ENCODE measurements around the gene ADAM30. TPM values are rescaled to one million over a fixed set of nuclear protein-coding genes. Genes with fewer than 3 reads are reported as not detected.

The ADAM30 gene
- total and polyA plus RNA-seq, 5 donors from 2014 or later, result not detected

- H3K9me3 ChIP-seq (ENCODE audit: control insufficient read depth in 2 of 2, low read length in 2 of 2), result peaks cover 9 to 16% of the 10 kb centered on the region in 2 experiments
- DNase-seq (no peak), ATAC-seq (ENCODE audit: low read depth in 2 of 2) (no peak)
- no peak overlapping the region for H3K27ac ChIP-seq (ENCODE audit: insufficient read depth, low read length, poor library complexity, severe bottlenecking)
- no peak overlapping the region for H3K27ac Mint-ChIP-seq
- no peak overlapping the region for H3K4me3 ChIP-seq (ENCODE audit: low read depth, low read length)
- H3K4me3 Mint-ChIP-seq, result no peak overlapping the region
- H3K9me3 Mint-ChIP-seq, result peaks cover 0 to 14% (median 9%) of the 10 kb centered on the region in 7 donors
- peaks cover 62% of the 10 kb centered on the region for H3K36me3 ChIP-seq (ENCODE audit: control insufficient read depth, insufficient read depth, low read length)
- H3K4me1 Mint-ChIP-seq, result peaks cover 0 to 8% (median 0%) of the 10 kb centered on the region in 4 donors
- H3K36me3 Mint-ChIP-seq, result peaks cover 50% of the 10 kb centered on the region
- no peaks in the 10 kb centered on the region for H3K27me3 Mint-ChIP-seq
- no peaks in the 10 kb centered on the region for H3K27me3 ChIP-seq (ENCODE audit: control insufficient read depth, insufficient read depth, low read length)
- no peaks in the 10 kb centered on the region for H3K4me1 ChIP-seq (ENCODE audit: control insufficient read depth, insufficient read depth, low read length, poor library complexity, severe bottlenecking)
These were observed 33.5 kb upstream of the ADAM30 start for GRCh38 chr1:119929643-119930315.

- Mint-ChIP-seq H3K36me3 (peaks cover 54% of the 10 kb centered on the region), H3K27me3 (no peaks in the 10 kb centered on the region), H3K4me1 (peaks cover 0 to 4% (median 0%) of the 10 kb centered on the region in 4 donors), H3K27ac (no peak overlapping the region), H3K4me3 (no peak overlapping the region), H3K9me3 (peaks cover 0 to 3% (median 0%) of the 10 kb centered on the region in 7 donors)
- DNase-seq (no peak), ATAC-seq (ENCODE audit: low read depth in 2 of 2) (no peak)
- no peaks in the 10 kb centered on the region for H3K27me3 ChIP-seq (ENCODE audit: control insufficient read depth, insufficient read depth, low read length)
- peaks cover 73% of the 10 kb centered on the region for H3K36me3 ChIP-seq (ENCODE audit: control insufficient read depth, insufficient read depth, low read length)
- H3K27ac ChIP-seq (ENCODE audit: insufficient read depth, low read length, poor library complexity, severe bottlenecking), result no peak overlapping the region
- H3K4me3 ChIP-seq (ENCODE audit: low read depth, low read length), result no peak overlapping the region
- H3K9me3 ChIP-seq (ENCODE audit: control insufficient read depth in 2 of 2, low read length in 2 of 2), result no peaks in the 10 kb centered on the region
- H3K4me1 ChIP-seq (ENCODE audit: control insufficient read depth, insufficient read depth, low read length, poor library complexity, severe bottlenecking), result no peaks in the 10 kb centered on the region
These were observed 30.2 kb upstream of the ADAM30 start for GRCh38 chr1:119926553-119926952.

DNA sequence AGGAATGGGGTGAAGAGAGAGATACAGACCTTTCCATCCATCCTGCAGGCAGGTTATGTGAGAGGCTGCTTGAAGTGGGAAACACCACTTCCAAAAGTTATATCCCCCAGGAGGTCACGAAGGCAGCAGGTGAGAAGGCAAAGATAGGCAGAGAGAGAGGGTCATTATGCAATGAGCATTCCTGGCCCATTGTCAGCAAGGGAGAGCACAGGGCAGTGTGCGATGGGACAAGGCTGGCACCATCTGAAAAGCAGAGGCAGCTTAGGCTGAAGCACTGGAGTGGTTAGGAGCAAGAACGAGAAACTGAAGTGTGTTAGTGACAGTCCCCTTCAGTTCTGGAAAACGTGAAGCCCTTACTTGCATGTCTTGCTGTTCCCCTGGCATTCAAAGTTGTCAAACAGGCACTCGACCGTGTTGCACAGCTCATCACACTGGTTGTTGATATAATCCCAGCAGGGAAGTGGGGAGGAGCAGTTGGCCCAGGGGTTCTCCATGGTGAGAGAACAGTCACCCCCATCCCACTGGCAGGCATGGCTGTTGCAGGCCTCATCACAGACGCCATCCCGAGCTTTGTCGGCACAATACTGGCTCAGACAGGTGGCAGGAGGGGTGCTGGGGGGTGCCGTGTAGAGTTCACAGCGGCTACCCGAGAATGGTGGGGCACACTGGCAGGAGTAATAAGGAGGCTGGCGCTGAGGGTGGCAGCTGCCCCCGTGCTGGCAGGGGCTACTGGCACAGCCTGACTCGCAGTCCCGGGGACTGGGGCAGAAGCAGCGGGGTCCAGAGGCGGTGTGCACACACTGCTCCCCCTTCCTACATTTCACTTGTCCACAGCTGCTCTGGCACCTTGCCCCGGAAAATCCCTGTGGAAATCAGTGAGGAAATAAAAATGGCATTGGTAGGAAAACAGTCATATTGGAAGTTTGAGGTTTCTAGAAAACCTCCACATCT lies 28.9 kb upstream of the ADAM30 start:
- peaks cover 0 to 4% (median 0%) of the 10 kb centered on the region in 4 donors for H3K4me1 Mint-ChIP-seq
- H3K9me3 ChIP-seq (ENCODE audit: control insufficient read depth in 2 of 2, low read length in 2 of 2), result no peaks in the 10 kb centered on the region
- H3K27ac ChIP-seq (ENCODE audit: insufficient read depth, low read length, poor library complexity, severe bottlenecking), result no peak overlapping the region
- H3K4me3 Mint-ChIP-seq, result no peak overlapping the region
- H3K27me3 Mint-ChIP-seq, result no peaks in the 10 kb centered on the region
- DNase-seq (no peak), ATAC-seq (ENCODE audit: low read depth in 2 of 2) (no peak)
- H3K4me3 ChIP-seq (ENCODE audit: low read depth, low read length), result no peak overlapping the region
- H3K9me3 Mint-ChIP-seq, result peaks cover 0 to 3% (median 0%) of the 10 kb centered on the region in 7 donors
- peaks cover 64% of the 10 kb centered on the region for H3K36me3 Mint-ChIP-seq
- H3K36me3 ChIP-seq (ENCODE audit: control insufficient read depth, insufficient read depth, low read length), result peaks cover 85% of the 10 kb centered on the region
- no peaks in the 10 kb centered on the region for H3K4me1 ChIP-seq (ENCODE audit: control insufficient read depth, insufficient read depth, low read length, poor library complexity, severe bottlenecking)
- H3K27ac Mint-ChIP-seq, result peak overlapping the region in 1 of 3 donors; percentile 87
- no peaks in the 10 kb centered on the region for H3K27me3 ChIP-seq (ENCODE audit: control insufficient read depth, insufficient read depth, low read length)

DNA sequence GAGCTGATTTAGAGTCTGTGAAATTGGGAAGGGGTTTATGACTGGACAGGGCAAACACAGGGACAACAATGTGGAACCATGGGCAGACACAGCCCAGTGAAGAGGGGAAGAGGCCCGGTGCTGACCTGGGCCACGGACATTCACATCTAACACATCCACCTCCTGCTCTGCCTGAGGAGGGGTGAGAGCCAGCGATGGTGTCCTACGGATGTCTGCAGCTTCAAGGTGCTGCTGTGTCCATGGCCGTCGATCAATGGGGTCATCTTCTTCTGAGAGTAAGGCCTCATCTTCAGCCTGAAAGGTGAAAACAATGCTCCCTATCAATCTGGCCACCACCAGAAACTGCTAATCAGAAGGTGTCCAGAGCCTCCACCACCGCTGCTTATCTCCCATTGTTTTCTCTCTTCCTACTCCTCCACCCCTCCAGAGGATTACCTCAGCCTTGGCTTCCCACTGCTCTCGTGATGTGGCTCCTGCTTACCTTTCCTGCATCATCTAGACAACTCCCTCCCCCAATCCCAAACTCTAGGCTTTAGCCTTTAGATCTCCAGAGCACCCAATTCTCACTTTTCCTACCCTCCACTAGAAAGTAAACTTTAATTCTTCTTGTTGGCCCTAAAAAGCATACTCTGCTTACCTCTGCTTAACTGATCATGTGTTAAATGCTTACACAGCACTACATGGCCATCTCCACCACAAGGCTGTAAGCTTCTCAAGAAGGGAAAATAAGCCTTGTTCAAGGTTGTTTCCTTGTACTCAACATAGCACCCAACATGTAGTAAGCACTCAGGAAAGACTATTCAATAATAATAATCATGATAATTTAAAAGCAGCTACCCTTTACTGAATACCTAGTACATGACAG lies 24.0 kb upstream of the ADAM30 start:
- H3K27ac ChIP-seq (ENCODE audit: insufficient read depth, low read length, poor library complexity, severe bottlenecking), result no peak overlapping the region
- H3K4me1 ChIP-seq (ENCODE audit: control insufficient read depth, insufficient read depth, low read length, poor library complexity, severe bottlenecking), result no peaks in the 10 kb centered on the region
- Mint-ChIP-seq H3K36me3 (peaks cover 82% of the 10 kb centered on the region), H3K27me3 (no peaks in the 10 kb centered on the region), H3K4me1 (peaks cover 0 to 4% (median 0%) of the 10 kb centered on the region in 4 donors), H3K9me3 (peaks cover 0 to 3% (median 0%) of the 10 kb centered on the region in 7 donors), H3K27ac (peak overlapping the region in 2 of 3 donors; percentile 70 to 91), H3K4me3 (no peak overlapping the region)
- H3K4me3 ChIP-seq (ENCODE audit: low read depth, low read length), result no peak overlapping the region
- no peaks in the 10 kb centered on the region for H3K9me3 ChIP-seq (ENCODE audit: control insufficient read depth in 2 of 2, low read length in 2 of 2)
- H3K36me3 ChIP-seq (ENCODE audit: control insufficient read depth, insufficient read depth, low read length), result peaks cover 96% of the 10 kb centered on the region
- ATAC-seq (ENCODE audit: low read depth in 2 of 2), result no peak
- DNase-seq, result no peak
- H3K27me3 ChIP-seq (ENCODE audit: control insufficient read depth, insufficient read depth, low read length), result no peaks in the 10 kb centered on the region

- H3K27me3 Mint-ChIP-seq, result no peaks in the 10 kb centered on the region
- Histone ChIP-seq H3K27ac (ENCODE audit: insufficient read depth, low read length, poor library complexity, severe bottlenecking) (no peak overlapping the region), H3K27me3 (ENCODE audit: control insufficient read depth, insufficient read depth, low read length) (no peaks in the 10 kb centered on the region), H3K9me3 (ENCODE audit: control insufficient read depth in 2 of 2, low read length in 2 of 2) (no peaks in the 10 kb centered on the region), H3K4me1 (ENCODE audit: control insufficient read depth, insufficient read depth, low read length, poor library complexity, severe bottlenecking) (no peaks in the 10 kb centered on the region), H3K36me3 (ENCODE audit: control insufficient read depth, insufficient read depth, low read length) (peaks cover 95% of the 10 kb centered on the region), H3K4me3 (ENCODE audit: low read depth, low read length) (no peak overlapping the region)
- peaks cover 84% of the 10 kb centered on the region for H3K36me3 Mint-ChIP-seq
- ATAC-seq (ENCODE audit: low read depth in 2 of 2), result no peak
- no peak overlapping the region for H3K27ac Mint-ChIP-seq
- no peak for DNase-seq
- peaks cover 0 to 1% (median 0%) of the 10 kb centered on the region in 7 donors for H3K9me3 Mint-ChIP-seq
- H3K4me1 Mint-ChIP-seq, result no peaks in the 10 kb centered on the region
- no peak overlapping the region for H3K4me3 Mint-ChIP-seq
These were observed 22.9 kb upstream of the ADAM30 start for GRCh38 chr1:119919241-119919640.

DNA sequence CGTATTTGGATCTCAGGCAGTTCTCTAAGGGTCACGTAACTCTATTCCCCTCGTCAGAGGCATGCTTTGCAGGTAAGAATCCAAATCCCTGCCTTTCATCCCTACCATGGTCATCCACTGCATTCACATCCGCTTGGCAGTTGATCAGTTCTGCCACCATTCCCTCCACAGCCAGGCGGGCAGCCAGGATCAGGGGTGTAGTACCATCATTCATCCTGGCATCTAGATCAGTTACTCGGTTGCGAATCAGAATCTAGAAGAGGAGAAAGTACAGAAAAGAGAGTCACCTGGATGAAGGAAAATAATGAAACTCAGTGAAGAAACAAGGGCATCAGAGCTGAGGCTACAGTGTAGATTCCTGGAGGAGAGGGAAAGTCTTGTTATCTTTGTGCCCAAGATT lies 22.0 kb upstream of the ADAM30 start:
- Mint-ChIP-seq H3K4me1 (no peaks in the 10 kb centered on the region), H3K4me3 (no peak overlapping the region), H3K36me3 (peaks cover 83% of the 10 kb centered on the region), H3K27me3 (no peaks in the 10 kb centered on the region), H3K9me3 (peaks cover 0 to 1% (median 0%) of the 10 kb centered on the region in 7 donors), H3K27ac (peak overlapping the region in 1 of 3 donors; percentile 65)
- no peaks in the 10 kb centered on the region for H3K27me3 ChIP-seq (ENCODE audit: control insufficient read depth, insufficient read depth, low read length)
- no peak overlapping the region for H3K27ac ChIP-seq (ENCODE audit: insufficient read depth, low read length, poor library complexity, severe bottlenecking)
- H3K4me1 ChIP-seq (ENCODE audit: control insufficient read depth, insufficient read depth, low read length, poor library complexity, severe bottlenecking), result no peaks in the 10 kb centered on the region
- H3K36me3 ChIP-seq (ENCODE audit: control insufficient read depth, insufficient read depth, low read length), result peaks cover 86% of the 10 kb centered on the region
- DNase-seq (no peak), ATAC-seq (ENCODE audit: low read depth in 2 of 2) (no peak)
- no peaks in the 10 kb centered on the region for H3K9me3 ChIP-seq (ENCODE audit: control insufficient read depth in 2 of 2, low read length in 2 of 2)
- no peak overlapping the region for H3K4me3 ChIP-seq (ENCODE audit: low read depth, low read length)

DNA sequence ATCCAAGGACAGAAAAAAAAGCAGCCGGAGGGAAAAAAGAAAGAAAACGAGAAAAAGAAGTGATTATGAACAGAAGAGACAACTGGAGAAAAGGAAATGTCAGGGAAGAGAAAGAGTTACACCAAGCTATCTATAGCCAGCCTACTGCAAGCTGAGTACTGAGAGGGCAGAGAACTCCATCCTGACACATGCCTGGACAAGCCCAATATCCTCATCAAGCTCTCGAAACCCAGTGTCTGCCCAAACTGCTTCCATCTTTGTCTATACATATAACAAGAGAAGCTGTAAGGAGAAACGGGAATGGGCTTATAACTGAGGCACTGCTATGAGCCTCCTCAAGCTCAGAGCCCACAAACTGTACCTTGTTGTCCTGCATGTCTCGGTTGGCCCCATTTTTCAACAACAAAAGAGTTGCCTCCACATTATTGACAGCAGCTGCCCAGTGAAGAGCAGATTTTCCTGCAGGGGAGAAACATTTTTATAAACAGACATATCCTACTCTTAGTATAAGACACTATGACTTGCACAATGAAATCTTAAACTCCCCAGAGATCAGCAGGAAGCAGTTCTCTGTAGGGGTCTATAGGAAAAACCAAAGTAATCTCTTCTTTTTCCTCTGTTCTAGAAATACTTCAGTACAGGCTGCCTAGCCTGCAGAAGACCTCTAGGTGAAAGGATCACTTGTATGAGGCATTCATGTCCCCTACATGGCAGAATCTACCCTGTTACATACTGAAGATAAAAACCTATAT lies 21.2 kb upstream of the ADAM30 start:
- Histone ChIP-seq H3K27ac (ENCODE audit: insufficient read depth, low read length, poor library complexity, severe bottlenecking) (no peak overlapping the region), H3K9me3 (ENCODE audit: control insufficient read depth in 2 of 2, low read length in 2 of 2) (no peaks in the 10 kb centered on the region), H3K36me3 (ENCODE audit: control insufficient read depth, insufficient read depth, low read length) (peaks cover 78% of the 10 kb centered on the region), H3K4me1 (ENCODE audit: control insufficient read depth, insufficient read depth, low read length, poor library complexity, severe bottlenecking) (no peaks in the 10 kb centered on the region), H3K27me3 (ENCODE audit: control insufficient read depth, insufficient read depth, low read length) (no peaks in the 10 kb centered on the region), H3K4me3 (ENCODE audit: low read depth, low read length) (no peak overlapping the region)
- DNase-seq (no peak), ATAC-seq (ENCODE audit: low read depth in 2 of 2) (no peak)
- no peaks in the 10 kb centered on the region for H3K27me3 Mint-ChIP-seq
- H3K4me1 Mint-ChIP-seq, result no peaks in the 10 kb centered on the region
- H3K9me3 Mint-ChIP-seq, result peaks cover 0 to 1% (median 0%) of the 10 kb centered on the region in 7 donors
- H3K36me3 Mint-ChIP-seq, result peaks cover 82% of the 10 kb centered on the region
- H3K27ac Mint-ChIP-seq, result peak overlapping the region in 2 of 3 donors; percentile 5 to 17
- H3K4me3 Mint-ChIP-seq, result no peak overlapping the region
